Astrocyte of the spinal cord (primary cell): ENCODE data around the gene LHX6.

ENCODE experiments used
- DNase-seq: peaks from one replicate; pipeline ENCODE4 v3.0.0; 2011; ENCODE audit warnings: low read depth, low spot score
- H3K4me3 ChIP-seq: 2 replicates; pipeline ENCODE4 v1.5.1; 2011; ENCODE audit warnings: low read depth, mild to moderate bottlenecking, low read length, moderate library complexity
- in situ Hi-C: cut with HindIII; loops from 2 replicates; pipeline ENCODE4 v1.10.0; 2017; ENCODE audit warnings: low sequenced_read_pairs
- TF ChIP-seq, protein P1 (sequence below): IDR thresholded peaks from 2 replicates; pipeline ENCODE4 v1.5.1; 2012; ENCODE audit warnings: low read depth, mild to moderate bottlenecking, low read length, inconsistent platforms

Gene LHX6

DNA sequence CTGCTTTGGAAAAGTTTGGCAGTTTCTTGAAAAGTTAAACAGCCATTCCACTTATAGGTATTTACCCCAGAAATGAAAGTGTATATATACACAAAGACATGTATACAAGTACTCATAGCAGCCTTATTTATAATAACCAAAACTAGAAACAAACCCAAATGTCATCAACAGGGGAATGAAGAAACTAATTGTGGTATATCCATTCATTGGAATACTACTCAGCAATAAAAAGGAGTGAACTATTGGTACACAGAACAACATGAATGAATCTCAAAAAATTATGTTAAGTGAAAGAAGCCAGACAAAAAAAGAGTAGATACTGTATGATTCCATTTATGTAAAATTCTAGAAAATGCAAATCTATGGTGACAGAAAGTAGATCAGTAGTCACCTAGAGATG is 66.3 kb downstream of the LHX6 start:
- TF ChIP-seq, protein P1, sequence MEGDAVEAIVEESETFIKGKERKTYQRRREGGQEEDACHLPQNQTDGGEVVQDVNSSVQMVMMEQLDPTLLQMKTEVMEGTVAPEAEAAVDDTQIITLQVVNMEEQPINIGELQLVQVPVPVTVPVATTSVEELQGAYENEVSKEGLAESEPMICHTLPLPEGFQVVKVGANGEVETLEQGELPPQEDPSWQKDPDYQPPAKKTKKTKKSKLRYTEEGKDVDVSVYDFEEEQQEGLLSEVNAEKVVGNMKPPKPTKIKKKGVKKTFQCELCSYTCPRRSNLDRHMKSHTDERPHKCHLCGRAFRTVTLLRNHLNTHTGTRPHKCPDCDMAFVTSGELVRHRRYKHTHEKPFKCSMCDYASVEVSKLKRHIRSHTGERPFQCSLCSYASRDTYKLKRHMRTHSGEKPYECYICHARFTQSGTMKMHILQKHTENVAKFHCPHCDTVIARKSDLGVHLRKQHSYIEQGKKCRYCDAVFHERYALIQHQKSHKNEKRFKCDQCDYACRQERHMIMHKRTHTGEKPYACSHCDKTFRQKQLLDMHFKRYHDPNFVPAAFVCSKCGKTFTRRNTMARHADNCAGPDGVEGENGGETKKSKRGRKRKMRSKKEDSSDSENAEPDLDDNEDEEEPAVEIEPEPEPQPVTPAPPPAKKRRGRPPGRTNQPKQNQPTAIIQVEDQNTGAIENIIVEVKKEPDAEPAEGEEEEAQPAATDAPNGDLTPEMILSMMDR = no peak
- in situ Hi-C loops = no loop called here
- DNase-seq = no peak

DNA sequence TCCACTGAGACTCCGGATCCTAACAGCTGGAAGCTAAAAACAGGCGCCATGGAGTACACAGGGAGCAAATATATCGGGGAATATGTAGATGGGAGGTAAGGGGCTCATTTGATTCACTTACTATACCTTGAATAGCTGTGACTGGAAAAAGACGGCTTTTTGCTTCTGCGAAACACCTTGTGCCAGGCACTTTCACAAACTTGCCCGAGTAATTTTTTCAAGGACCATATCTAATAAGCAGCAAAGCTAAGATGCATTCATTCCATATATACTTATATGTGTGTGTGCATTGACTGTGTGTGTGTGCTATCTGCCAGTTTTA is 68.9 kb downstream of the LHX6 start:
- TF ChIP-seq, protein P1 = no peak

More for the DNA sequence above, 66.3 kb downstream of the LHX6 start:
- H3K4me3 ChIP-seq = no peak overlapping the region

DNA sequence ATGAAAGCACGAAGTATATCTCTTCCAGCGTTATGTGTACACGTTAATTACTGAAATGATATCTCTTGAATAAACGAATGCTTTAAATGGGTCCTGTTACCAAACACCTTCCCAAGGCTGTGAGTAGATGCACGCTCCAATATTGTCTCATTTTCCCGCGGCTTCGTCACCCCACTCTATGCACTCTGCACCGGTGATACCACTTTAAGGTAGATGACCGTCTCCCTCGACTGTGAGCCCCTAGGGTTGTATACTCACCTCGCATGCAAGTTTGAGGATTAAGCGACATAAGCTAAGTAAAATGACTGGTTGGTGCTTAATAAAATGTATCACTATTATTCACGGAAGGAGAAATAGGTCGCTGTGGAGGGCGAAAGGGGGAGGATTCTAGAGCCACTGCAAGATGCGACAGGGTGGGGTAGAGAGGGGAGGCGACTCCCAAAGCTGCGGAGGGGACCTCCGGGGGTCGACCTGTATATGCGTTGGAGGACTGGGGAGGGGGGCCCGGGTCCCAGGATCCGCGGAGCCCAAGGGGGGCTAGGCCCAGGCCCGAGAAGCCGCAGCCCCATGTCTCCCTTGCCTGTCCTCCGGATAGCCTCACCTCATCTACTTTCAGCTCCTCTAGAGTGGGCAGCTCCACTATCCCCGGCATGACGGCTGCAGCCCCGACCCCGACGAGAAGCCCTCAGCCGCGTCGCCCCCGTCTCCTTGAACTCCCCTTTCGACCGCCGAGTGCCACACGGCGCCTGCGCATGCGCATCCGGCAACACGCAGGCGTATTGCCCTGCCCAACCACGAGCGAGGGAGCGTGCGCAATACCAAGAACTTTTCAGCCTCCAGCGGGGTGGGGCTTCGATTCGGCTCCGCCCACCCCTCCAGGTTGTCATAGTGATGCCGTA is 69.5 kb downstream of the LHX6 start, which contains the start of the genes MORN5 and NDUFA8:
TSS of gene MORN5 (plus strand) at position 883 of the 899 bp plus-strand sequence. CDS start 65 bp downstream, outside the sequence.
TSS of gene NDUFA8 (minus strand) at position 754 of the 899 bp plus-strand sequence. CDS start at position 652, 102 bp downstream.
- in situ Hi-C loops = no loop called here
- peak; percentile 94 for DNase-seq
- TF ChIP-seq, protein P1 = no peak
- peak within 1 kb of the TSS; percentile 92 for H3K4me3 ChIP-seq

More for the DNA sequence above, 68.9 kb downstream of the LHX6 start:
- DNase-seq = no peak
- H3K4me3 ChIP-seq = peak overlapping the region; percentile 92
- in situ Hi-C loops = no loop called here

DNA sequence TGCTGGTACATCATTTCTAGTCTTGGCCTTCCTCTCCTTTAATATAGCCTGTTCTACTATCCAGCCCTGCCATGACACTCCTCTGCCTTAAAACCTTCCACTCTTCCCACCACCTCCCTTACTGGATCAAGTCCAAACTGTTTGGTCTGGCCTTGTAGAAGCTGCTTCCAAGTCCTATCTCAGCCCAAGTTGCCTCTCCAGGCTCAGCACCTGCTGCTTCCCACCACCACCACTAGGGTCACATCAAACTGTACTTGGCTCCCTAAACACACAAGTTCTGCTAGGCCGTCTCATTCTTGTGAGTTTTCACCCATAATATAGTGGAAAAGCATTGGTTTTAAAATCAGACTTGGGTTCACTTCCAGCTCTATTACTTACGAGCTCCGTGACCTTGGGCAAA is 70.6 kb downstream of the LHX6 start:
- DNase-seq = peak; percentile 34
- no peak overlapping the region for H3K4me3 ChIP-seq
- in situ Hi-C loops = no loop called here
- TF ChIP-seq, protein P1 = peak; percentile 63

DNA sequence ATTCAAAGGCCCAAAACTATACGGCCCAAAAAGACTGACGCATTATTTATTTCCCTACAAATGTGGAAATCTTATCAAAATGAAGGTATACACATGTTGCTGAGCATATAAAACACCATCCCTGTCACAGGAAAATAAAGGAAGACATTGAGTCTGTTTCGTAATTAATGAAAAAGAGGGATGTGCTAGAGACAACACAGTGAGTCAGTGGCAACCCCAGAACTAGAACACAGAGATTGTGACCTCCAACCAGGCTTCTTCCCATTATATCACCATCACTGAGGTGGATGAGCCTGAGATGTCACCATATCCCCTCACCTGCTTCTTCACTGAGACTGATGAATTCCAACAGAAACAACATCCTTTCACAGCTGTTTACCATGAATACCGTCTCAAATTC is 73.0 kb downstream of the LHX6 start:
- DNase-seq = no peak
- TF ChIP-seq, protein P1 = no peak
- in situ Hi-C loops = no loop called here
- H3K4me3 ChIP-seq = no peak overlapping the region
